Measurements from ENCODE around the gene CATSPER3. TPM values are rescaled to one million over a fixed set of nuclear protein-coding genes. Genes with fewer than 3 reads are reported as not detected.

Gene CATSPER3
- total RNA-seq, 1 experiment from 2014 or later: 1.7 TPM

GRCh38 chr5:135034236-135034962 lies 66.7 kb downstream of the CATSPER3 start:
- H3K79me2 ChIP-seq (ENCODE audit: insufficient read depth, low read length): peaks cover 43% of the 10 kb centered on the region
- H3K4me1 ChIP-seq (ENCODE audit: control insufficient read depth in 1 of 2, insufficient read depth in 2 of 2, low read length in 2 of 2): peaks cover 16 to 38% of the 10 kb centered on the region in 2 experiments
- peak overlapping the region; percentile 97 for H3K9ac ChIP-seq (ENCODE audit: low read length)
- H3K27ac ChIP-seq (ENCODE audit: low read depth, low read length): peak overlapping the region; percentile 91
- peaks cover 0 to 1% of the 10 kb centered on the region in 2 experiments; a peak in 1 of 4 replicates for H3K36me3 ChIP-seq (ENCODE audit: control insufficient read depth in 1 of 2, insufficient read depth in 2 of 2, low read length in 2 of 2)
- peak overlapping the region; percentile 97 for H3K4me2 ChIP-seq (ENCODE audit: low read length)
- H2AFZ ChIP-seq (ENCODE audit: low read depth, low read length, poor library complexity, severe bottlenecking): no peak overlapping the region
- DNase-seq (ENCODE audit: low read depth, low spot score) (peak; percentile 33), ATAC-seq (peak; percentile 72)
- ChIA-PET RAD21 (ENCODE audit: low non-redundant PET in 1 of 2, low total read pairs in 2 of 2, uncharacterized antibody in 2 of 2, unreplicated experiment in 2 of 2) (interaction anchor here in 1 of 2 experiments (0.8 kb wide), 1 partner anchor 128 kb away, joined by 3 read pairs; no protein-coding TSS in a partner anchor), POLR2A (no interaction called here), CTCF (interaction anchor here (1.1 kb wide), 1 partner anchor 129 kb away, joined by 3 read pairs; the partner anchor contains the start of gene PCBD2)
- TF ChIP-seq MAX (IDR thresholded peaks at IDR 0.05) (peak; percentile 69), ZFX (IDR thresholded peaks at IDR 0.05) (peak; percentile 34; the same call in 1 of the 2 replicates), YY1 (IDR thresholded peaks at IDR 0.05; ENCODE audit: extremely low read depth, insufficient replicate concordance, low read depth, low read length) (no peak), POLR2A (IDR thresholded peaks at IDR 0.05; ENCODE audit: borderline replicate concordance, extremely low read depth, insufficient read depth, insufficient read length) (peak; percentile 25), TCF7L2 (IDR thresholded peaks at IDR 0.05; ENCODE audit: borderline replicate concordance, extremely low read depth, insufficient read depth, insufficient read length) (peak; percentile 18), CEBPB (IDR thresholded peaks at IDR 0.05; ENCODE audit: low read depth) (no peak), SP1 (IDR thresholded peaks at IDR 0.05; ENCODE audit: low read depth) (no peak), FOSL1 (IDR thresholded peaks at IDR 0.05; ENCODE audit: low read depth) (no peak), SIN3A (IDR thresholded peaks at IDR 0.05; ENCODE audit: low read depth) (no peak), ZNF274 (IDR thresholded peaks at IDR 0.05; ENCODE audit: low read depth, low read length) (no peak)
- no peaks in the 10 kb centered on the region for H3K9me3 ChIP-seq (ENCODE audit: control insufficient read depth in 1 of 2, insufficient read depth in 1 of 2, low read depth in 1 of 2, low read length in 2 of 2)
- H3K27me3 ChIP-seq (ENCODE audit: insufficient read depth, low read length): no peaks in the 10 kb centered on the region
- H3K9me2 ChIP-seq (ENCODE audit: insufficient read depth): no peaks in the 10 kb centered on the region
- H3K4me3 ChIP-seq (replicated peaks in 1 of 2; ENCODE audit: low read depth in 1 of 2, low read length in 2 of 2): peak overlapping the region; percentile 92 to 100
- H4K20me1 ChIP-seq (ENCODE audit: insufficient read depth): no peaks in the 10 kb centered on the region
- BruUV-seq (replicated peaks): TSS peak; percentile 81
- intact Hi-C loops (cut with micrococcal nuclease): loop anchor here (5.0 kb wide), 1 partner anchor 153 kb away; no protein-coding TSS in a partner anchor

Data from HCT116 (cell line).